MV-4-11 (cell line): ENCODE data around the gene TOM1L2.
A peak's percentile ranks its signal among the peaks of the same experiment; 100 is the strongest.

Experiments used
- DNase-seq: peaks from one replicate; lab custom pipeline; 2025; lab: John Stamatoyannopoulos, UW

TOM1L2 gene

DNA sequence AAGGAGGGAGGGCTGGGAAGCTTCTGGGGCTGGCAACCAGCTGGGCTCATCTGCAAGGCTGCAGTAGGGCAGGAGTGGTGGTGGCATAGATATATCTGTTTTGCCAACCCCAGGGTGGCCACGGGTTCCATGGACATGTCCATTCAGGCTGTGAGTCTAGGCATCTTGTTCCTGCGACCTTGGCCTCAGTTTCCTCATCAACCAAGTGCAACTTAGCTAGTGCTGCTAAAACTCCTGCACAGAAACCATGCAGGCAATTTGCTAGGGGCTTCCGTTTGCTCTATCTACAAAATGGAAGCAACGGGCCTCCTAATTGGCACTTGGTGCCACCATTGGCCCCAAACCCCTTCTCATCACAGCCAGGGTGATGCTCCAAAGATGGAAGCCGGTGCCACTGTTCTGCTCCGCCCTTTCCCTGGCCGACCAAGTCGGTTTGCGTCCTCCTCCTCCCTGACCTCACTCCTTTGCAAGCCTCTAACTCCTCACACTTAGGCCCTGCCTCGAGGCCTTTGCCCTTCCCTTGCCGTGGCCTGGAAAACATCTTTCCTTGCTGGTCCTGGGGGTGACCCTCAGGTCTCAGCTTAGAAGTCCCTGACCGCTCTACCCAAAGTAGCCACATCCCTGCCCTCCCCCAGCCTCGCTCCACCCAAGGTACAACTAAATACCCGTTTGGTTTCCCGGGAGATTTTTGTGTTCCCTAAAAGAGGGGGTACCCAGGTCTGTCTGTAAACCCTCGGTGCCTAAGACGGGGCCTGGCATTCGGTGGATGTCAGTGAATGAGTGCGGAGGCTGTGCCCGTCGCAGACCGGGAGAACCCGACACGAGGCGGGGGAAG lies 136.6 kb downstream of the TOM1L2 start:
- no peak for DNase-seq

DNA sequence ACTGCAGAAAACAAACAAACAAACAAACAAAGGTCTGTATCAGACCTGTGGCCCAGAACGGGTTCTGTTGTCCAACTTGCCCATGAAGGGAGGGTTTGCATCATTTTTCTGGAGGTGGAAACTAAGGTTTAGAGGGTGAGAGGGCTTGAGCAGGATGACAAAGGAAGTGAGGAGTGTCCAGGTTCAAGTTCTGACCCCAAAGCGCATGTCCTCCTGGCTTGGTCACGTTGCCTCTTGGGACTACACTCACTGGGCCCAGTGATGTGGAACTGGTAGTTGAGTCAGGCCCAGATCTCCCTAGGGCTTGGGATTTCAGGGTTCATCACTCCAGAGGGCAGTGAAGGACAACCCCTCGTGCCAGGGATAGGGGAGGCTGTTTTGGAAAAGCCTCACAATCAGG lies 137.2 kb downstream of the TOM1L2 start:
- DNase-seq = no peak

DNA sequence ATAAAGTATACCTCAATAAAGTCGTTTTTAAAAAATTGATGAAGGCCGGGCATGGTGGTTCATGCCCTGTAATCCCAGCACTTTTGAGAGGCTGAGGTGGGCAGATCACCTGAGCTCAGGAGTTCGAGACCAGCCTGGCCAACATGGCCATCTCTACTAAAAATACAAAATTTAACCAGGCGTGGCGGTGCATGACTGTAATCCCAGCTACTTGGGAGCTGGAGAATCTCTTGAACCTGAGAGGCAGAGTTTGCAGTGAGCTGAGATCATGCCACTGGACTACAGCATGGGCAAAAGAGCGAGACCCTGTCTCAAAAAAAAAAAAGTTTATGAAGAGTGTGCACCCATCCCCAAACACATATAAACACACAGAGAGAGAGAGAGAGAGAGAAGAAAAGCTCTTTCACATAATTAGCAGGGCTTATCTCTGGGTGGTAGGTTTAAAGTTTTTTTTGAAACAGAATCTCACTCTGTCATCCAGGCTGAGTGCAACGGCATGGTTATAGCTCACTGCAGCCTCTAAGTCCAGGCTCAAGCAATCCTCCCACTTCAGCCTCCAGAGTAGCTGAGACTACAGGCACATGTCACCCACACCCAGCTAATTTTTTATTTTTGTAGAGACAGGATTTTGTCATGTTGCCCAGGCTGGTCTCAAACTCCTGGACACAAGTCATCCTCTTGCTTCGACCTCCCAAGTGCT lies 138.4 kb downstream of the TOM1L2 start:
- no peak for DNase-seq

DNA sequence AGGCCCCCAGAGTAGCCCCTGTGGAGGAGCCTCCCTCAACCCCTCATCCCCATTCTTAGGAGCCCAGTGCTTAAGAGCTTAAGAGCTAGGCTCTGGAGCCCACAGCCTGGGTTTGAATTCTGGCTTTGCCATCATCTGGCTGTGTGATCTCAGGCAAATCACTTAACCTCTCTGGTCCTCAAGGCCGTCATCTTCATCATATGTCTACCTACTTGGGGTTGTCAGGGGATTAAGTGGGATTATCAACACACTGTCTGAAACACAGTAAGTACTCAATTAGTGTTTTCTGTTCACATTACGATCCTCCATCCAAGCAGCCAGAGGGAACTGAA lies 140.2 kb downstream of the TOM1L2 start:
- DNase-seq = no peak

DNA sequence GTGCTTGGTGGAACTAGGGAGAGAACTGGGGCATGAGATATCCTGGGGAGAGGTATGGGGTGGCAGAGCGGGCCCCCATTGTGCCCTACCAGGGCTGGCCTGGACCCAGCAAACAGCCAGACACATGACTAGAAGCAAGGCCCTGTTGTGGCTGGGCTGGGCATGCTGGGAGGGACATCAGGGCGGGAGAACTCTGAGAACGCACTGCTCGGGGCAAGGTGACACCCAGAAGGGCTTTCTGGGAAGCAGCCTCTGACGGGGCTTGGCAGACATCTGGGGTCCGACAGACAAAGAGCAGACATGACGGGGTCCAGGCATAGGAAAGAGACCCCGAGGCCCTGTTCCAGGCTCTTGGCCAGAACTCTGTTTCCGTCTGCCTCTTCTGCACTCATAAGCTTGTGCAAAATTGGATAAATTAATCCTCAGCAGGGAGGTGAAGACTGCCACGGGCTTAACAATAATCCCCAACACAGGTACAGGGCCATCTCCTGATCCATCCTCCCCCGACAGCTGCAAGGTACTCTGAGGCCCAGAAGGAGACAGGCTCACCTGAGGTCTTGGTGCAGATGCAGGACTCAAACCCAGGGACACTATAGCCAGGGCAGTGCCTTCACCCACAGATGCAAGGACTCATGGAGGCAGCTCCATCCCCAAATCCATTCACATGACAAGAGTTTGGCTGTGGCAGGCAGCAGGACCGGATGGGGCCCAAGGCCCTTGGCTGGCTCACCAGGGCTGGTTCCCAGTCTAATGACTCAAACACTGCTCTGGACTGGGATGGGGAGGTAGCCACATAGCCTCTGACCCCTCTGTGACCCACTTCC lies 140.8 kb downstream of the TOM1L2 start:
- DNase-seq = no peak

DNA sequence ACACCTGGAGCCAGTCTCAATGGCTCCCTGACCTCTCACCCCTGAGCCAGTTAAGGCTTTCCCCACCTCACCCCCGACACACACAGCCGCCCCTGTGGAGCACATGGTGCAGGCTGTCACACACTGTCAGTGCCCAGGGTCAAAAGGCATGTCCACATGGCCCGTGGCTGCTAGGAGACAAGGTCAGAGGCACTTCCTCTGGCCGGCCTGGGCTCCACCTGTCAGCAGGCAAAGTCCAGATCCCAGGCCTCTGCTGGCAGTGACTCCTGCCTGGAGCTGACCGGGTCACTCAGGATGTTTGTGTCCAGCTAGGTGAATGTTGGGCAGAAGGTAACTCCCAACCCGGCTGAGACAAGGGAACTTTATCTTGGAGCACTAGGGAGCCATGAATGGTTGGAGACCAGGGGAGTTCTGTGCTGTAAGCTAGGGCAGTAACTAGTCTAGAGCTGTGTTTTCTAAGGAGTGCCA lies 141.4 kb downstream of the TOM1L2 start:
- no peak for DNase-seq

DNA sequence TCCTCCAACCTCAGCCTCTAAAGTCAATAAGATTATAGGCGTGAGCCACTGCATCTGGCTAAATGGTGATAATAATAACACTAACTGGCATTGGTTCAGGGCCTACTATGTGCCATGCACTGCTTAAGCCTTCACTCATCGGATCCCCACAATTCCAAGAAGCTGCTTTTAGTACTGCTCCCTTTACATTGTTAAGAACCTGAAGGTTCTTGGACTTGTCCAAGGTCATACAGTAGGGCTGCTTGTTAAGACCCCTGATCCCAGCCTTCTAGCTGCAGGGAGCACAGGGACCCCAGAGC lies 142.0 kb downstream of the TOM1L2 start:
- DNase-seq = no peak

DNA sequence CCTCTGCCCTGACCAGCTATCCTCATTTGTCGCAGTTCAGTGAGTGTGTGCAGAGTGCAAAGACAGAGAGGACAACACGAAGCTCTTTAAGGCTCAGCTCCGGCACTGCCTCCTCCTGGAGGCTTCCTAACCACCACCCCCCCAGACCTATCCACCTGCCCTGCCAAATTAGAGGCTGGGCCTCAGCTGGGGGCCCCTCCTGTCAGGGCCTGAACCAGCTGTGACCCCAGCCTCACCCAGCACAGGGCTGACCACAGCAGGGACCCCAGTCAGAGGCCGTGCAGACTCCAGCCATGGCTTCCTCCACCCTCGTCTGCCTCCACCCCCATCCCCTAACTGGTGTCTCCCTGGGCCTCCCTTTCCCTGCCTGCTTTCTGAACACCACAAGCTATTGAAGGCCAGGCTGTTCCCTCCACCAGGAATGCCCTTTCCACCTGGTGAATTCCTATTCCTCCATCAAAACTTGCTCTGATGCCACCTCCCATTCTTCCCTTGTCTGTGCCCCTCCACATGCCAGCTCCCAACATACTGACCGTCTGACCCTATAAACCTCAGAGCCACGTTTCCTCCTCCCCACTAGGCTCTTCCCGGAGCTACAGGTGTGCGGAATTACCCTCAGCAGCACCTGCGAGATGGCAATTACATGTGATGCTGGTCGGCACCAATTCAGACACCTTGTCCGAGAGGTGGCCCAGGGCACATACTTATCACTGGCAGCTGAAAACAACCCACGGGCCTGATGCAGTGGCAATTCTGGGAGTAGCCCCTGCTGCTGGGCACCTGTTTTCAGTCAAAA lies 144.2 kb downstream of the TOM1L2 start:
- DNase-seq = no peak

DNA sequence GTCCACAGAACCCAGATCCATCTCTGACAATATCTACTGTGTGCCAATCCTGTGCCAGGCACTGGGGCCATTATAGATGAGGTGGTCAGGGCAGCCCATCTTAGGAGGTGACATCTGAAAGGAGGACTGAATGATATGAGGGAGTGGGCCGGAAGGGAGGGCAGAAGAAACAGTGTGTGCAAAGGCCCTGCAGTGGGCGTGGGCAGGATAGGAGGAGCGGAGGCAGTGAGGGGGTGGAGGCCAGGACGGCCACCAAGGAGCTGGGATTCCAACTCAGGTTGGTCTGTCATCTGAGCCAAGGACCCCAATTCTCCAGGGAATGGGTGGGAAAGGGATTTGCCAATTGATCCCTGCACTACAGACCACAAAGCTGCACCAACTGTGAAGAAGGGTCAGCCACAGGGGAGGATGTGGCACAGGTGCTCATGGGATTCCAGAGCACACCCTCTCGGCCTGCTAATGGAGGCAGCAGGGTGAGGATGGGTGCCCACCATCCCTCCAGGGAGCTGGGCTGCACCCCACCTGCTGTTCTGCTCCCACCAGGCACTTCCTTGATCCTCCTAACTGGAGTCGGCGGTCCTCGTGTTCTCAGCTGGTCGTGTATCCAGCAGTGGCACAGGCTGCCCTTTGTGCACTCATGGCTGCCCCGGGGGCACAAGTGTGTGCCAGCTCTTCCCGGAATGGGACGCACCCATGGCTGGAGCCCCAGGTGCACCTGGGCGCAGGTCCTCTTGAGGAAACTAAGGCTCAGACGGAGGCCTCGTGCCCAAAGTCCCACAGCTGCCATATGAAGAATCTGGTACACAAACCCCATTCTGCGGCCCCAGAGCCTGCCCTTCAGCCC lies 145.0 kb downstream of the TOM1L2 start:
- DNase-seq = no peak

DNA sequence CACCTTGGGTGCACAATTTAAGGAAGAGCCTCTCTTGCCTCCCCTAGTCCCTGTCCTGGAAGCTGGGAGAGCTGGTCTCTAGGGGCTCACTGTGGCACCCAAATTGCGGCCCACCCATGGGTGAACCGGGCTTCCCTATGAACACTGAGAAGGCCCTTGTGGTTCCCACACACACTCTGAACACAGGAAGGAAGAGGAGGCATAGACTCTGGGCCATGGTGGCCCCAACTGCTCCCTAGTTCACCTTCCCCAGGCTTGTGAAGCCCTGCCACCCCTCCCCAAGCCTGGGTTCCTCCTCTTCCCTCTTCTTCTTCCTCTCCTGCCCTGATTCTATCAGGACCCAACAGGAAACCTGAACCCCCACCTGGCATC lies 145.9 kb downstream of the TOM1L2 start:
- no peak for DNase-seq

DNA sequence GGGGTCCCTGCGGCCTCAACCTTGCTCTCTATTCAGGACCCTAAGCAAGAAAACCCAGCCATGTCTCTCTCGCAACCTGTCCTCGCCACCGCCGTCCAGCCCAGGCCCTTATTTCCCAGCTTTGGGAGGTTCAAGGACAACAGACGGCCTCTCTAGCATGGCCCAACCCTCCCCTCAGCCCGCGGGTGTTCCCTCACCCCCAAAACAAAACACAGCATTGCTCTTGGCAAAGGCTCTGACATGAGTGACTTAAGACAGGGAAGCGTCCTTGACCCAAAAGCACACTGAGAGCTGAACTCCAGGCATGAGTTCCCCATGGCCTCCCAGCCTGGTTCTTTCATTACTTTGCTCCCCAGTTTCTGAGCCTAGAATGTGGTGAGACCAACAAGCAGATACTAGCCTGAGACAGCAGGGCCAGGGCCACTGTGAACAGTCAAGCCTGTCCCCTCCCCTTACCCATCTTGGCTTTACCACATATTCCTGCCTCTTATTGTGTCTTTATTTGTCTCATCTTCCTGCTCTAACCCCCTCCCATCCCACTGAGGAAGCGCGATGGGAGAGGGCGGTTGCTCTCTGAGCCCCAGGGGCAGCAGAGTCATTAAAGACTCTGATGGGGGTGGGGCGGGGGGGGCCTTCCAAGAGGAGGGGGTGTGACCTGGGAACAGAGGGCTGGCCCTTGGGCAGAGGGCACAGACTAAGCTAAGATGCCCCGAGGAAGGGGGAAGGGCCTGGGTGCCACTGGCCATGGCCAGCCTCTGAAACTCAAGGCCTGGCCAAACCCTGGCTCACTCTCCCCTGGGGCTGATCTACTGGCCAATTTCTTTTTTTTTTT lies 147.2 kb downstream of the TOM1L2 start:
- no peak for DNase-seq

DNA sequence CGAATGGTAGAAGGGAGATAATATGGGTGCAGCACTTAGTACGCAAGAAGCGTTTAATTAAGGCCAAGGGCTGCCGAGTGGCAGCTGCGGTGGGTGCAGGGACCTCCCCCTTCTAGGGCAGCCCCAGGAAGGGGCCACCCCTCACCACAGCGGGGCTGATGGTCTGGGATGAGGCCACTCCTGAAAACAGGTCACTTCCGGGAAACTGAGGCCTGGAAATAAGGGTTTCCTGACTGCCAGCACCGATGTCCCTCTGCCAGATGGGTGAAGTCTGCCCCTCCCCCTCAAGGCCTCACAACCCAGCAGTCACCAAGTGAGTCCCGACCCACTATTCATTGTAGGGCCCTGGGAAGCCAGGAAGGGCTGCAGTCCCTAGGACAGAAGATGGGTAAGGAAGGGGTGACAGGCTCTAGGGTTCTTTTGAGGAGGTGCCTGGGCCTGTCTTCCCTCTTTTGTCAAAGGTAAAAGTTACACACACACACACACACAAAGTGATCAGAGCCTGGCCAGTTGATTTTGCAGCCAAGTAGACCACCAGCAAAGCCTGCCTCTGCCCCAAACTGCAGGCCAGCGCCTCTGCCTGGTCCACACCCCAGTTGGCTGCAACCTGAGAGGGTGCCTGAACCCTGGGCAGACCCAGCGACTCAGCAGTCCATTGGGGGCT lies 147.9 kb downstream of the TOM1L2 start:
- DNase-seq = no peak

DNA sequence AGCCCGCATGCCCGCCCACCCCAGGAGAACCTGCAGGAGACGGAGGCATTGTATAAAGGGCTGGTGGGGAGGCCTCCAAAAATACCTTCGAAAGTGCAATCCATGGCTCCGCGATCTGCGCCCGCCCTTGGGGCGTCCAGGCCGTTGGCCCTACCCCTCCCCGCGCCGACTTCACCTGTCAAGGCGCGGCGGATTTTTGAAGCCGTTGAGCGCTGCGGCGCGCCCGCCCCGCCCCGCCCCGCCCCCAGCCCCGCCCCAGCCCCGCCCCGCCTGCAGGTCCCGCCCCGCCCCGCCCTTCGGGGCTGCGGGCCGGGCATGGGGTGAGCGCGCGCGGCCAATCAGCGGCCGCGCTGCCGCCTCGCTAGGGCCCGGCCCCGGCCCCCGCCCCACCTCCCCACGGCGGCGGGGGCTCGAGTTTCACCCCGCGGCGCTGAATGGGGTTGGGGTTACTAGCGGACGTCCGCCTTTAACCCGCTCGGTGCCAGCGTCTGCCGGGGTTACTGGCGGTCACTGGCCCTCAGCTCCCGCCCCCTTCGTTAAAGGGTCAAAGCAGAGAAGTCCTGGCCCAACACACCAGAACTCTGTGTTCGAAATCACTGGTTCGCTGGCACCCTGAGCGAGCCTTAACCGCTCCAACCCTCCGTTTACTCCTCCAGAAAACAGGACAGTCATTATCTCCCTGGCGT lies 148.6 kb downstream of the TOM1L2 start:
- DNase-seq = peak; percentile 80

DNA sequence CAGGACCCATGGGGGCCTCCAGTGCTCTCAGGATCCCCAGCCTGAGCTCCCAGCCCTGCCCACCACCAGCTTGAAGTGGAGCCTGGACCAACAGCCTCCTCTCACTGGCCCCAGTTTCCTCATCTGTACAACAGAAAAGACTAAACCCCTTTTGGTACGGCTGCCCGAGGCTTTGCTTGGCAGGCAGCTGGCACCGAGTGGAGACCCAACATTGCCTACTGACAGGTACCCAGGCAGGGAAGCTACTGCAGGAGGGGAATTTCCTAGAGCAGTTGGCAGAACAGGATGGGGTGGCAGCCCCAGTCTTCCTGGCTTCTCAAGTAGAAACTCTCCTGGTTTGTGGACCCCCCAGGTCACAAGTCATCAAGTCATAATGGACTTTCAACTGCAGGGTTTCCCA lies 149.6 kb downstream of the TOM1L2 start:
- no peak for DNase-seq

DNA sequence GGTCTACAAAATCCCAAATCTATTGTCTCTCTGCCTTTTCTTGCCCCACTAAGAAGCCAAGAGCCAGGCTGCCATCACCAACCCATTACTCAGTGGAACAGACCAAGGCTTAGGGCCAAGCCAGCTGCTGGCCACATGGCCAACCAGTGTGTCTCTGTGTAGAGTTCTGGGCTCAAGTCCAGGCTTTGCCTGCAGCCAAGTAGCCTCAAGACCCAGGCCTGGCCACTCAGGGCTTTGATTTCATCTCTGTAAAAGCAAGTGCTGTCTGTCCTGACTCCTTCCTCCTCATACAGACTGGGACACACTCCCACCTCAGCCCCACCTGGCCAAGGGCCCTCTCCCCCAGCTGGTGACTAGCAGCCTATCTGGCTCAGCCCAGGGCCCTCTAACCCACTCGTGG lies 150.0 kb downstream of the TOM1L2 start:
- no peak for DNase-seq

DNA sequence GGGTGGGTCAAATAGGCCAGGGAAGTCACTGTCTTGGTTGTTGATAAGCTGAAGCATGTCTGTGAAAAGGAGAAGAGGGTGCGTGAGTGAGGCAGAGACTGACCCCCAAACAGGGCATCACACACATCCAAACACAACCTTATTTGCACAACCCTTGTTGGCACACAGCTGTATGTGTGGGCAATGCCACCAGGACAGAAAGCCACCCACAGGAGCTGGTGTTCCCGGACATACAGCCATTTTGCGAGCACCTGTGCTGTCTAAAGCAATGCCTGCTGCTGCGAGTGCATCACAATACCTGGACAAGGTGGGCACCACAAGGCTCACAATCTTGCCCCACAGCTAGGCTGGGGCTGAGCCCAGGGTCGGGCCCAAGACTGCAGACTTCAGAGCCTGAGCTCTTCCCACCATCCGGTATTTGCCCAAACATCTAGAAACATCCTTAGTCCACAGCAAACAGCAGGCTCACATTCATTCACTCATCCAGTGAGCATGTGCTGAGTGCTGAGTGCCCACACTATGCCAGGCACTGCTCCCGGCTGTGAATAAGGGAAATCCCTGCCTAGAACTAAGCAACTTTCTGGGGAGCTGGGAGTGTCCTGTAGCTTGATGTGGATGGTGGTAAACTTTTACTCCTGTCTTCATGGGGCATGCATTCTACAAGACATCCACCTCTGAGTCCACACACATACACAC lies 151.6 kb downstream of the TOM1L2 start:
- DNase-seq = no peak

DNA sequence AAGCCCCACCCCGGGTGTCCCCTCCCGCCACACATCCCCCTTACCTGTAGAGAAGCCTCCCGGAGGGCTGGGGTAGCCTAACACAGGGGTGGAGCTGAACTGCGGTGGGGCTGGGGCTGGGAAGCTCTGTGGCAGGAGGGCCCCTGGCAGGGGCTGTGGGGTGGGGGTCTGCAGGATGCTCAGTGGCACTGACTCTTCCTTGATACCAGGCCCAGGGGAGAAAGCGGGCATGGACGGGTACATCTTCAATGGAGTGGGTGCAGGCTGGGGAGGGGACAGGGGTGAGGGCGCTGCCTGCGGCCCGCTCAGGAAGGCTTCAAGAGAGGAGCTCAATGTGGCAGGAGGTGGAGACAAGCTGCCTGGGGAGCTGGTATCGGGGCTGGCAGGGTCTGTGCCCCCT lies 152.2 kb downstream of the TOM1L2 start:
- no peak for DNase-seq

DNA sequence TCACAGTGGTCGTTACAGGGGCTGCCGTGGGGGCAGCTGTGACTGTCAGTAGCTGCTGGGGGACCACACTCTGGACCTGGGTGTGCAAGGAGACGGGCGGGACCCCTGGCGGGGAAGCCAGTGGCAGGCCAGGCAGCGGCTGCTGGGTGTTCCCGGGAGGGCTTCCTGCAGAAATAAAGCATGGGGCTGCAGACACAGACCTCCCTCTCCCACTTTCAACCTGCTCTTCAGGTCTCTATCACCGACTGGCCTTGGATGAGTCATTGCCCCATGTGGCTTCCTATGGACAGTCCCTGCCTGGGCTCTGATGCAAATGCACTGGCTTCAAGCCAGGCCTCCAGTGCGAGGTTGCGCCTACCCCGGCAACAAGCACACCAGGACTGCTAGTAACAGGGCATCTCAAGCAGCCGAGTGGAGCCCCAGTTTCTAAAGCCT lies 152.6 kb downstream of the TOM1L2 start:
- DNase-seq = peak; percentile 67

DNA sequence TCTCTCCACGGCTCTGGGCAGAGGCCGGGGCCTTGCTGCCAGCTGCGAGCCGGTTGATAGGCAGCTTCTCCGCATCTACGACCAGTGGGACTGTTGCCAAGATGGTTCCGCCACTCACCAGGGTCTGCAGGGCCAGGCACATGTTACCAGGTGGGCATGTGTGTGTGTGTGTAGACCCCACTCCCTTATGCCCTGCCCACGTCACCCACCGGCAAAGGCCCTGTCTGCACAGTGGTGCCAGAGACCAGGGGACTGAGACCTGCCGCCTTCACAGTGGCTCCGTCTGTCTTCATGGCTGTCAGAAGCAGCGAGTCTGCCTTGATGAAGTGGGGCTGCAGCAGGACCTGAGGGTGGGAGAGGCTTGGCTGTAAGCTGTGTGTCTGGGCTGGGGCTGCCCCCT lies 153.1 kb downstream of the TOM1L2 start:
- DNase-seq = no peak
